ENCODE results near the gene CCL17.
"Not testable (repeated sequence)": the region's sequence is repeated elsewhere in the genome, so short reads cannot be mapped to it uniquely, and the experiment has no call there.

CCL17 gene

DNA sequence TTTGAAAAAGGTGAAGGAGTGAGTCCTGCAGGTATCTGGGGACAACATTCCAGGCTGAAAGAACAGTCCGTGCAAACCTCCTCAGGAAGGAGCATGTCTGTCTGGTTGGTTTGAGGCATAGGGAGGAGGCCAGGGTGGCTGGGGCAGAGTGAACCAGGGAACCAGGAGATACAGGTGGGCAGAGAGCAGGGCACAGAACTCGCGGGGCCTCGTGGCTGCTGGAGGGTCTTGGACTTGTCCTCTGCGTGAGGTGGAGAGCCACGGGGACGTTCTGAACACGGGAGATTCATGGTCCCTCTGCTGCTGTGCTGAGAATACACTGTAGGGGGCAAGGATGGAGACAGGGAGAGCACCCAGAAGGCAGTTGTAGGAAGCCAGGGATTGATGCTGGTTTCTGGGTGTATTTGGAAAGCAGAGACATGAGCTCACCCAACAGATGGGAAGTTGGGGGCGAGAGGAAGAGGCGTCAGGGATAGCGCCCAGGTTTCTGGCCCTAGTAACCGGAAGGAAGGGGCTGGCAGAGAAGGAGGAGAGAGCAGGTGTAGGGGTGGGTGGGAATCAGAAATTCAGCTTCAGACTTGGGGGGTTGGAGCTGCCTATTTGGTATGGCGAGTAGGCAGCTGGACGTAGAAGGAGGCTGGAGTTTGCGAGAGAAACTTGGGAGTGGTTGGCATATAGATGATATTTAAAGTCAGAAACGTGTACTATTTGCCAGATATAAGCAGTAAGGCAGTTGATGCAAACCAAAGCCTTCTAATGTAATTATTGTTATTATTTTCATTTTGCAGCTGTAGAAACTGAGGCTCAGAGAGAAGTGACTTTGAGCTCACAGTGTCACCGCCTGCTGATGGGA is at the start of gene CCL17:
CCL17 (plus strand) TSS at position 803 of the 853 bp plus-strand sequence. CDS start 9,166 bp downstream, outside the sequence.
- no peak for DNase-seq (ENCODE audit: low read depth)

DNA sequence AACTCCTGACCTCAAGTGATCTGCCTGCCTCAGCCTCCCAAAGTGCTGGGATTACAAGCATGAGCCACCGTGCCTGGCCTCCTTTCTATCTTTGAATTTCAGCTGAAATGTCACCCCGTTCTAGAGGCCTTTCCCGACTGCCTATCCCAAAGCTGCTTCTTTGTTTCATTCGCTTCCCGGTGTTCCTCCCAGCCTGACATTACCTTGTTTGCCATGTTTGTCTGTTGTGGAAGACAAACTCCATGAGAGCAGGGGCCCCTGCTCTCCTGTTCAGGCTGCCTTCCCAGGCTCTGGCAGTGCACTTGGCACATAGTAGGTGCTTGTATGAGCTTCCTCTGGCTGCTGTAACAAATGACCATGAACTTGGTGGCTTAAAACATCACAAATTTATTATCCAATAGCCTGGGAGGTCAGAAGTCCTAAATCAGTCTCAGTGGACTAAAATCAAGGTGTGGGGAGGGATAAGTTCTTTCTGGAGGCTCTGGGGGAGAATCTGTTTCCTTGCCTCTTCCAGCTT is 48.6 kb upstream of the CCL17 start:
- DNase-seq (ENCODE audit: low read depth), result no peak

DNA sequence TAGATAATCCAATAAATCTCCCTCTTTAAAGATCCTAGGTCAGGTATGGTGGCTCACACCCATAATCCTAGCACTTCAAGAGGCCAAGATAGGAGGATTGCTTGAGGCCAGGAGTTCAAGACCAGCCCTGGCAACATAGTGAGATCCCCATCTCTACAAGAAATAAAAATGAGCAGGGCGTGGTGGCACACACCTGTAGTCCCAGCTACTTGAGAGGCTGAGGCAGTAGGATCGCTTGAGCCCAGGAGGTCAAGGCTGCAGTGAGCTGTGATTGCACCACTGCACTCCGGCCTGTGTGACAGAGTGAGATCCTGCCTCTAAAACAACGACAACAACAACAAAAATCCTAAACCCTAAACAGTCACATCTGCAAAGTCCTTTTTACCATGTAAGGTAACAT is 48.0 kb upstream of the CCL17 start:
- DNase-seq (ENCODE audit: low read depth), result no peak

DNA sequence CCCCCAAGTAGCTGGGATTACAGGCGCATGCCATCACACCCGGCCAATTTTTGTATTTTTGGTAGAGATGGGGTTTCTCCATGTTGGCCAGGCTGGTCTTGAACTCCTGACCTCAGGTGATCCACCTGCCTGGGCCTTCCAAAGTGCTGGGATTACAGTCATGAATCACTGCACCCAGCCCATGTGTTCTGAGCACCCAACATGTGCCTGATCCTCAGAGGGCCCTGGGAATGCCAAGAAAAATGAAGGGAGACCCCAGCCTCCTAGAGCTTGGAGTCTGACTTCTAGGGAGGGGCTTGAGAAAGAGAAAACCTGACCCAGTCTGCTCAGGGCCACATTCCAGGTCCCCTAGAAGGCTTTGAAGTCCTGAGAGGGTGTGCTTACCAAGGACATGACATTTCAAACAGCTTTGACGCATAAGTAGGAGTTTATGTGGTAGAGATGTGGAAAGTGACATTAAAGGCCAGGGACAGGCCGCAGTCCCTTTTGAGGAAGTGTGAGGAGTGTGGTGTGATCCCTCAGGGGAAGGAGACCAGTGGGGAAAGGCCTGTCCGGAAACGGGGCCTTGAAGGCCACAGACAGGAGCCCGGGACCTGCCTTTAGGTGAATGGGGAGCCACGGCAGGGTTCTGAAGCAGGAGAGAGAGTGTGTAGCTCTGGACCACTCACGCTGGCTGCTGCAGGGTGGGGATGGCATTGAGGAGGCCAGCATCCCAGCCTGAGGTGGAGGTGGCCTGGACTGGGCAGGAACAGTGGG is 47.1 kb upstream of the CCL17 start:
- DNase-seq (ENCODE audit: low read depth), result no peak

DNA sequence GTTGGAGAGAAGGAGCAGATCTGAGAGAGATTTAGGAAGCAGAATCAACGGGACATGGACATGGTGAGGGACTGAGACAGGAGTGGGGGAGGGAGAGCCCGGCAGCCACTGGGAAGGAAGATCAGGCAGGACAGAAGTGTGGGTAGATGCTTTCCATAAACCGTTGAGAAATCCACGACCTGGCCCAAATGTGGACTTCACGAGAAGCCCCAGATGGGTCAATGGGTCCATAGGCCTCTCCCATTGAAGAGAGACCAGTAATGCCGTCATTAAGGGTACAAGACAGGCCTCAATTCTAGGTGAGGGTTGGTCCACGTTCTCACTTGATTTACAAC is 46.5 kb upstream of the CCL17 start:
- DNase-seq (ENCODE audit: low read depth), result no peak

DNA sequence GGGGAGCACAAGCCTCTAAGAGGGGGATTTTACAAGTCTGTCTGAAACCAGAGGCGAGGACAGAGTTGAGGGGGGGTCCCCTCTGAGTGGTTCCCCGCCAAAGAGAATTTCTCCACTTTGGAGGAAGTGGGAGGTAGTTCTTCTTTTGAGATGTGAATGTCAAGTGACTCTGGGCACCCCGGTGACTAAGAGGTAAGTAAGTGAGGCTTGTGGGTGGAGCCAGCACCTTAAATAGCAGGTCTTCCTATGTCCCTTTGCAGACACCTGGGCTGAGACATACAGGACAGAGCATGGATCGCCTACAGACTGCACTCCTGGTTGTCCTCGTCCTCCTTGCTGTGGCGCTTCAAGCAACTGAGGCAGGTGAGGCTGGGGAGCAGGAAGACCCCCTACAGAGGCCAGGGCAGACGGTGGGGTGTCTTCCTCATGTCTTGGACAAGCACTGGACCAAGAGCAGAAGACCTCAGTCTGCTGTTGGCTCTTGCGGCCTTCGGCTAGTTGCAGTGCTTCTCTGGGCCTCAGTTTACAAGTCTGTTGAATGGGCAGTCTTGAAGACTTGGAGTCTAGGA is 46.0 kb upstream of the CCL17 start, which contains the start of gene CCL22:
CCL22 (plus strand) TSS at position 257 of the 569 bp plus-strand sequence; CDS start at position 291, 34 bp downstream.
- DNase-seq (ENCODE audit: low read depth), result no peak

DNA sequence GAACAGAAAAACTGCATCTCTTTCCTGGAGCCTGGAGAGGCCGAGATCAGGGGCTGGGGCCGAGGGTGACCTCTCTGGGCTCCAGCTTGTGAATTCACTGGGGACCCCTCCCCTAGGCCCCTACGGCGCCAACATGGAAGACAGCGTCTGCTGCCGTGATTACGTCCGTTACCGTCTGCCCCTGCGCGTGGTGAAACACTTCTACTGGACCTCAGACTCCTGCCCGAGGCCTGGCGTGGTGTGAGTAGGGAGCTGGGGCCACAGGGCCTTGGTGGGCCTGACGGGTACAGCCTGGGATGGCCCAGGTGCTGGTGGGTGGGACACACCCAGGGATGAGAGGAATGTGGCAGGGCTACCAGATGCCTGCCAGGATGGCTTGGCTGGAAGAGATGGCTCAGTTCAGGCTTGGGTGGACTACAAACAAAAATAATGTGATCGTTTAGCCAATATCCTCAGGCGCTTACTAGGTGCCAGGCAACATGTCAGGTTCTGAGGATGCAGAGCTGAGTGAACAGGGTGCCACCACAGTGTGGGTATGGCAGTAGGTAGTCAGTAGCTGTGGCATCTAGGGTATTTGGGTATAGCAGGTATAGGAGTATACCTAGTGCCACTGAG is 44.1 kb upstream of the CCL17 start:
- no peak for DNase-seq (ENCODE audit: low read depth)

DNA sequence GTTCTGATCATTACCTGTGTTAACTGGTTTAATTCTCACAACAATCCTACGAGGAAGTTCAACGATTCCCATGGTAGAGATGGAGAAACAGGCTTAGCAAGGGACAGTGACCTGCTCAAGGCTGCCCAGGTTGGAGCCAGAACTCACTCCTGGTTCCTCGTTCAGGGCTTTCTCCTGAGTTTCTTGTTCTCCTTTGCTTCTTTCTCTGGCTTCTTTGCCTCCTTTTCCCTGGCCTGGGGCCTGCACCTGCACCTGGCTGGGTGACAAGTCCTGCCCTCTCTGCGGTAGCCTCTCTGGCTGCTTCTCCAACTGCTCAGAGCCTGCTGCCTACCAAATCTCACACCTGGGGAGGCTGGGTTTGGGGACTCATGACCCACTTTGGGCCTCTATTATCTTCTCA is 43.2 kb upstream of the CCL17 start:
- DNase-seq (ENCODE audit: low read depth), result no peak

DNA sequence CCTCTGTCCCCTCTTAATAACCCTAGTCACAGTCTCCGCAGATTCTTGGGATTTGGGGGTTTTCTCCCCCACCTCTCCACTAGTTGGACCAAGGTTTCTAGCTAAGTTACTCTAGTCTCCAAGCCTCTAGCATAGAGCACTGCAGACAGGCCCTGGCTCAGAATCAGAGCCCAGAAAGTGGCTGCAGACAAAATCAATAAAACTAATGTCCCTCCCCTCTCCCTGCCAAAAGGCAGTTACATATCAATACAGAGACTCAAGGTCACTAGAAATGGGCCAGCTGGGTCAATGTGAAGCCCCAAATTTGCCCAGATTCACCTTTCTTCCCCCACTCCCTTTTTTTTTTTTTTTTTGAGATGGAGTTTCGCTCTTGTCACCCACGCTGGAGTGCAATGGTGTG is 40.4 kb upstream of the CCL17 start:
- DNase-seq (ENCODE audit: low read depth), result no peak

DNA sequence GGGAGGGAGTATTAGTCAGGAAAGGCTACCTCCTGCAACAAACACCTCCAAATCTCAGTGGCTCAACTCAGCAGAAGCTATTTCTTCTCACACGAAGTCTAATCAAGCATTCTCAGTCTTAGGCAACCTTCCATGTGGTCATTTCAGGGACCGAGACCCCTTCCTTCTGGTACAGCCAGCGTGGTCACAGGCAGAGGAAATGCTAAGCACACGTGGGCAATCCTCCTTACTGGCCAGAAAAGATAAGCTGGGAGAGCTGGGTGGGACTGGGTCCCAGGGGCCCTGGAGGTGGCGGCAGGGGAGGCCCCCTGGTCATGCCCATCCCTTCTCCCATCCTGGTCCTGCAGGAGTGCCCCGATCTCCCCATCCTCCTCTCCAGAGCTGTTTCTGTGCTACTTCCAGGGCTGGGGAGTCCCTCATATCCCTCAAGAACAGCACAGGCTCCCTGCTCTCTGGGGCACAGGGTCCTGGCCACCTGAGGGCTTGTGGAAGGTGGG is 38.0 kb upstream of the CCL17 start:
- DNase-seq (ENCODE audit: low read depth), result no peak

DNA sequence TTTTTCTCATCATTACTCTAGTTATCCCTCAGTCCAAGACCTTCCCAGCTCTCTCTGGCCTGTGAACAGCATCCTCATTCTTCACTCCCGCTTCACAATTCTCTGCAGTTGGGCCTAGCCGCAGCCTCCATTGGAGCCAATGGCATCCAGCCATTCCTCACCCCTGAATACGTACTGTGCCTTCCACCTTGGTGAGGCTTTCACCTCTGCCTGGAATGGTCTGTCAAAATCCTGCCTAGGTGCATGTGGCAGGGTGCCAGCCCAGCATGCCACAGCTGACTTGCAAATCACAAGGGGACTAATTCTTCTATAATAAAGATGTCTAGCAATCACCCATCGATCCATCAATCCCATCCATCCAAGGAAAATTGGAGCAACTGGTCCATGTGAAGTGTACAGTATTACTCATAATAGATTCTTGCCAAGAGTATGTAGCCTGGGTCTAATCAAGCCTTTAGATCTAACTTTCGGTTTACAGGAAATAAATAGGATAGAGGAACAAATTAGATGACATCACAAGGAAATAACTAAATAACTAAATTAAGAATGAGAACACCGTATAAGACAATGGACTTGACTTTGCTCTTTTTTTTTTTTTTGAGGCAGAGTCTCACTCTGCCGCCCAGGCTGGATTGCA is 37.3 kb upstream of the CCL17 start:
- DNase-seq (ENCODE audit: low read depth), result peak; percentile 56

DNA sequence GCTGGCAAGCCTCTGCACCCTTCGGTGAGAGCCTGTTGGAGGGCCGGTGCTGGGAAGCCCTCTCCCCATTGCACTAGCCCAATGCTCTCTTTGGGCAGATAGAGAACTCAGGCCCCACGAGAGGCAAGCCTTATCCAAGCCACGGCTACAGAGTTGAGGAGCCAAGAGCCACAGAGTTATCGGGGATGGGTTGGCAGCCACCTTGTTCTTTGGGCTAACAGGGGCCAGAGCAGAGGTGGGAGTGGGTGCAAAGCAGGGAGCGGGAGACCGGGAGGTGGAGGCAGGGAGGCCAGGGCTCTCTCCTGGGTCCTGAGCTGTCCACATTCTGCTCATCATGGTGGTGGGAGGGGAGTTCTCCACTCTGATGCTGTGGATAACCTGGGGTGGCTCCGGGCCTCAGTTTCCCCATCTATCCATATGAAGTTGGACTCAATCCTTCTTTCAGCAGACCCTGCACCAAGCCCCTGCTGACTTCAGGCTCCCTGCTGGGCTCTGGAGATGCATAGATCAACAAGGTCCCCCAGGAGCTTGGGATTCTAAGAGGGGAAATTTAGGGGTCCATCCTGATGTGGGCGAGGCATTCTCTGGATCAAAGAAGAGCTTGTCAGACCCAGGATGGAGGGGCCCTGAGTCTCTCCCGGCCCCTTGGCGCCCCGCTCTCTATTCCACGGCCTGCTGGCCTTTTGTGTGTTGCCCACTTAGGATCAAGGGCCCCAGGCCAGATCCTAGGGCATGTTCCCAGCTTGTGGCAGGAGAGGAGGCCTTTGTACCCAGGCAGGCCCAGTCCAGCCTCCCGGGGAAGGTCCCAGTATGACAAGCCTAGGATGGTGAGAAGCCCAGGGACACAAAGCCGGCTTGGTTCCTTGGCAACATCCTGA is 32.8 kb upstream of the CCL17 start:
- DNase-seq (ENCODE audit: low read depth), result no peak

DNA sequence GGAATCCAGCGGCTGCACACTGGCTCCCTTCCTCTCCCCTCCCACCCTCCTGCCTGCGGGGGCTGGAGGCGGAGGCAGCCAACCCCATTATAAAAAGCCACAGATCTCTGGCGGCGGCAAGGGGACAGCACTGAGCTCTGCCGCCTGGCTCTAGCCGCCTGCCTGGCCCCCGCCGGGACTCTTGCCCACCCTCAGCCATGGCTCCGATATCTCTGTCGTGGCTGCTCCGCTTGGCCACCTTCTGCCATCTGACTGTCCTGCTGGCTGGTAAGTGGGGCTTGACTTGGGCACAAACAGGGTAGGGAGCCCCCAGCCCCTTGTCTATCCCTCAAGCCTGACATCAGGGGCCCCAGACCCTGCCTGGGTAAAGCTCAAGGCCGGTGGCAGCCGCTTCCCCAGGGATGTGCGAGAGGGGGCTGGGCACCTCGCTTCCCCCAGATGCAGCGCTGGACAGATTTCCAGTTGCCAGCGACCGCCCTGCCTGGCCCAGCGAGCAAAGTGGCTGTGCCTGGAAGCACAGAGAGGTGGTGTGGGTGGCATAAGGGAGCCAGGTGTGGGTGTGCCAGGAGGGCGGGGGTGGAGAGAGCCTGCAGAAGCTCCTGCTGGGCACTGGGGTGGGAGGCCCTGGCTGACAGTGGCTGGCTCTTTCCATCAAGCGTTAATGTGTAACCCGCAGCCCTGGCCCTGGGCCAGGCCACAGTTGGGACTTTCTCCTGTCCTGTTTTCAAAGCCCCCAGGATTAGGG is 32.0 kb upstream of the CCL17 start, which contains the start of gene CX3CL1:
CX3CL1 (plus strand) TSS at position 119 of the 745 bp plus-strand sequence; CDS start at position 198, 79 bp downstream.
- peak; percentile 40 for DNase-seq (ENCODE audit: low read depth)

DNA sequence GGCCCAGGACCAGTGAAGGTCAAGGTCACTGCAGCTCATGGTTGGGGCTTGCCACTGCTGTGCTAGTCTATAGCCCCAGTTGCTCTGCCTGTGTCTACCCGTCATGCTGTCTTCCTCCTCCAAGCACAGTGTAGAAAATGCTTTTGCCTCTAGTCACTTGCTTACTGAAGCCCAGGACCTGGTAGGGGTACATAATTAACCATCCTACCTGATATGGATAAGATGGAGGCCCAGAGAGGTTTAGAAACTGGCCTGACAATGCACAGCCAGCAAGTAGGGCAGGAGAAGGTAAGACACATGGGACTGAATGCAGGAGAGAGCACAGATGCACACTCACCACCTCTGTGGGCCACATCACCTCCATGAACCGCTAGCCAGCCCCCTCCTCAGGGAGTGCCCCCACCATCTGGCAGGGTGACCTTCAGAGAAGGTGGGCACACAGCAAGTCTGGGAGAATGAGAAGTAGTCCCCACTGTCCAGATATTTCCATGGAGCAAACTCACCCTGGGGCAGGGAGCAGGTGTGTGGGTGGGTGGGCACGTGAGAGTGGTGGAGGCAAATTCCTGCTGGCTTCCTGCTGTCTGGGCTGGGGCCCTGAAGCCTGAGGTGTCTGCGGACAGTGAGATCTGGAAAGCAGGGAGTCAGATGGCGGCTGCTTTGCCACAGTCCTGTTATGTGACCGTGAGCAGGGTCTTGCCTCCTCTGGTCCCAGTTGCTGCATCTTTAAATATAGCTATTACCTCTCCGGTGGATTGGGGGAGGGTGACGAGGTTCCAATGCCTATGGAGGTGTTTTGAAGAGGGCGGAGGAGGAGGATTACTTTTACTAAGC is 31.2 kb upstream of the CCL17 start:
- DNase-seq (ENCODE audit: low read depth), result no peak

DNA sequence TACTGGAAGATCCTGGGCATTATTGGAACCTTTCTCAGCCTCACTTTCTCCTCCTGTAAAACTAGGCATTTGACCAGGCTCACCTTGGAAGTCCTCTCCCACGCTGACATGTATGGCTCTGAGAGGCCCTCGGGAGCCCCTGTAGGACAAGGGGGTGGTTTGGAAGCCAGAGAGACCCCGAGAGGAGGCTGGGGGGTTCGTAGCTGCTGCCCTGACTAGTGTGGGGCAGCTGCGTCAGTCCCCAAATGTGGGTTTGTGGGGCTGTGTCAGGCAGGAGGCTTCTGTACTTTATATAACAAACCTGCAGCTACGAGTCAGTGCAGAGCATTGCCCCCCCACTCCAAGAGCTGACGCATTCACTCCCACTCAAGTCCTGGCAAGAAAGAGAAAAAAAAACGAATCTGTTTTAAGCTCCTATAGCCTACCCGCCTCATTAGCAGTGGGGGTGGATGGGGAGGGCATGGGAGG is 30.5 kb upstream of the CCL17 start:
- DNase-seq (ENCODE audit: low read depth), result no peak

DNA sequence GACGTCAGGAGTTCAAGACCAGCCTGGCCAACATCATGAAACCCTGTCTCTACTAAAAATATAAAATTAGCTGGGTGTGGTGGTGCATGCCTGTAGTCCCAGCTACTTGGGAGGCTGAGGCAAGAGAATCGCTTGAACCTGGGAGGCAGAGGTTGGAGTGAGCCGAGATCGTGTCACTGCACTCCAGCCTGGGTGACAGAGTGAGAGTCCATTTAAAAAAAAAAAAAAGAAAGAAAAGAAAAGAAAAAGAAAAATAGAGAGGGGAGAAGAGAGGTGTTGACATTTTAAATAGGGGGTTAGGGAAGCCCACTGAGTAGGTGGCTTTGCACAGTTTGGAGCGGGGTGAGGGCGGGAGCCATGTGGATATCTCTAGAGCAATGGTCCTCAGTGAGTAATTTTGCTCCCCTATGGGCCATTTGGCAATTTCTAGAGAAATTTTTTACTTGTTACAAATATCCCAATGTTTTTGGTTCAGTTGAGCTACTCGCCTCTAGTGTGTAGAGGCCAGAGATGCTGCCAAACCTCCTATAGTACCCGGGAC is 29.6 kb upstream of the CCL17 start:
- not testable (repeated sequence) for DNase-seq (ENCODE audit: low read depth)

DNA sequence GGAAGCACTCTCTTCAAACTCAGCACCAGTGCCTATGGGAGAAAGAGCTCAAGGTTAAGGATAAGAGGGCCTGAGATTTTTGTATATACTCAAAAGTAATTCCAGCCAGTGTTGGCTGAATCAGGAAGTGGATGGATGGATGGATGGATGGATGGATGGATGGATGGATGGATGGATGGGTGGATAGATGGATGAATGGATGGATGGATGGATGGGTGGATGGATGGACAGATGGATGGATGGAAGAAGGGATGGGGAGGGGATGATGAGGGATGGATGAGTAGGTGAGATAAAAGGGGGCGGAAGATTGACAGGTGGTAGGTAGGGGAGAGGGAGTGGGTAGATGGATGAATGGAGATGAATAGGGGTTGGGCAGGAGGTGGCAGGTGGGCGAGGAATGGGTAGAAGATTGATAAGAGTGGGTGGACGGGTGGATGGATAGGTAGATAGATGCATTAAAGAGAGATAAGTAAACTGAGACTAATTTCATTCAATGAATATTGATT is 28.2 kb upstream of the CCL17 start:
- DNase-seq (ENCODE audit: low read depth), result no peak

Data from ELR (cell line).